Central memory CD8-positive, alpha-beta T cell (primary cell): ENCODE data around the gene SETX.
"Not testable (repeated sequence)": the region's sequence is repeated elsewhere in the genome, so short reads cannot be mapped to it uniquely, and the experiment has no call there.

Experiments
- ATAC-seq: fragments of 150-1000 bp; cut with Tn5 transposase; replicated peaks from 2 replicates; pipeline ENCODE4 v1.10.0; 2022; ENCODE audit warnings: mild to moderate bottlenecking, moderate FRiP score, moderate number of reproducible peaks; ENCODE audit not compliant: poor library complexity, severe bottlenecking; ENCODE audit errors: extremely low read depth
- DNase-seq, 2 donors: peaks; one replicate each; pipeline ENCODE4 v3.0.0; 2021; ENCODE audit warnings: low spot score in 2 of 2
- H3K27ac Mint-ChIP-seq: one replicate; pipeline ENCODE4 v1.8.0; 2022; ENCODE audit warnings: low read depth, mild to moderate bottlenecking, moderate library complexity, mixed read lengths
- H3K27me3 Mint-ChIP-seq: one replicate; pipeline ENCODE4 v1.8.0; 2022; ENCODE audit warnings: mixed read lengths
- H3K36me3 Mint-ChIP-seq: one replicate; pipeline ENCODE4 v1.8.0; 2022; ENCODE audit warnings: mild to moderate bottlenecking, moderate library complexity, mixed read lengths; ENCODE audit not compliant: insufficient read depth
- H3K4me1 Mint-ChIP-seq: one replicate; pipeline ENCODE4 v1.8.0; 2022; ENCODE audit warnings: mixed read lengths
- H3K4me3 Mint-ChIP-seq: one replicate; pipeline ENCODE4 v1.8.0; 2022; ENCODE audit warnings: mild to moderate bottlenecking, moderate library complexity, mixed read lengths
- H3K9me3 Mint-ChIP-seq: one replicate; pipeline ENCODE4 v1.8.0; 2022; ENCODE audit warnings: mixed read lengths

The SETX gene, protein sequence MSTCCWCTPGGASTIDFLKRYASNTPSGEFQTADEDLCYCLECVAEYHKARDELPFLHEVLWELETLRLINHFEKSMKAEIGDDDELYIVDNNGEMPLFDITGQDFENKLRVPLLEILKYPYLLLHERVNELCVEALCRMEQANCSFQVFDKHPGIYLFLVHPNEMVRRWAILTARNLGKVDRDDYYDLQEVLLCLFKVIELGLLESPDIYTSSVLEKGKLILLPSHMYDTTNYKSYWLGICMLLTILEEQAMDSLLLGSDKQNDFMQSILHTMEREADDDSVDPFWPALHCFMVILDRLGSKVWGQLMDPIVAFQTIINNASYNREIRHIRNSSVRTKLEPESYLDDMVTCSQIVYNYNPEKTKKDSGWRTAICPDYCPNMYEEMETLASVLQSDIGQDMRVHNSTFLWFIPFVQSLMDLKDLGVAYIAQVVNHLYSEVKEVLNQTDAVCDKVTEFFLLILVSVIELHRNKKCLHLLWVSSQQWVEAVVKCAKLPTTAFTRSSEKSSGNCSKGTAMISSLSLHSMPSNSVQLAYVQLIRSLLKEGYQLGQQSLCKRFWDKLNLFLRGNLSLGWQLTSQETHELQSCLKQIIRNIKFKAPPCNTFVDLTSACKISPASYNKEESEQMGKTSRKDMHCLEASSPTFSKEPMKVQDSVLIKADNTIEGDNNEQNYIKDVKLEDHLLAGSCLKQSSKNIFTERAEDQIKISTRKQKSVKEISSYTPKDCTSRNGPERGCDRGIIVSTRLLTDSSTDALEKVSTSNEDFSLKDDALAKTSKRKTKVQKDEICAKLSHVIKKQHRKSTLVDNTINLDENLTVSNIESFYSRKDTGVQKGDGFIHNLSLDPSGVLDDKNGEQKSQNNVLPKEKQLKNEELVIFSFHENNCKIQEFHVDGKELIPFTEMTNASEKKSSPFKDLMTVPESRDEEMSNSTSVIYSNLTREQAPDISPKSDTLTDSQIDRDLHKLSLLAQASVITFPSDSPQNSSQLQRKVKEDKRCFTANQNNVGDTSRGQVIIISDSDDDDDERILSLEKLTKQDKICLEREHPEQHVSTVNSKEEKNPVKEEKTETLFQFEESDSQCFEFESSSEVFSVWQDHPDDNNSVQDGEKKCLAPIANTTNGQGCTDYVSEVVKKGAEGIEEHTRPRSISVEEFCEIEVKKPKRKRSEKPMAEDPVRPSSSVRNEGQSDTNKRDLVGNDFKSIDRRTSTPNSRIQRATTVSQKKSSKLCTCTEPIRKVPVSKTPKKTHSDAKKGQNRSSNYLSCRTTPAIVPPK (N-terminal part only)

GRCh38 chr9:132354637-132355355 is at the start of gene SETX:
TSS of gene SETX (minus strand) at chr9:132354986. CDS start at chr9:132349428, 5,558 bp downstream.
- H3K4me1 Mint-ChIP-seq: peaks cover 37% of the 10 kb centered on the region
- peak within 1 kb of the TSS; percentile 91 for H3K4me3 Mint-ChIP-seq
- DNase-seq (peak; percentile 75 to 80), ATAC-seq (peak; percentile 81)
- H3K9me3 Mint-ChIP-seq: no peaks in the 10 kb centered on the region
- peaks cover 36% of the 10 kb centered on the region for H3K36me3 Mint-ChIP-seq
- peak within 1 kb of the TSS; percentile 96 for H3K27ac Mint-ChIP-seq
- no peaks in the 10 kb centered on the region for H3K27me3 Mint-ChIP-seq

DNA sequence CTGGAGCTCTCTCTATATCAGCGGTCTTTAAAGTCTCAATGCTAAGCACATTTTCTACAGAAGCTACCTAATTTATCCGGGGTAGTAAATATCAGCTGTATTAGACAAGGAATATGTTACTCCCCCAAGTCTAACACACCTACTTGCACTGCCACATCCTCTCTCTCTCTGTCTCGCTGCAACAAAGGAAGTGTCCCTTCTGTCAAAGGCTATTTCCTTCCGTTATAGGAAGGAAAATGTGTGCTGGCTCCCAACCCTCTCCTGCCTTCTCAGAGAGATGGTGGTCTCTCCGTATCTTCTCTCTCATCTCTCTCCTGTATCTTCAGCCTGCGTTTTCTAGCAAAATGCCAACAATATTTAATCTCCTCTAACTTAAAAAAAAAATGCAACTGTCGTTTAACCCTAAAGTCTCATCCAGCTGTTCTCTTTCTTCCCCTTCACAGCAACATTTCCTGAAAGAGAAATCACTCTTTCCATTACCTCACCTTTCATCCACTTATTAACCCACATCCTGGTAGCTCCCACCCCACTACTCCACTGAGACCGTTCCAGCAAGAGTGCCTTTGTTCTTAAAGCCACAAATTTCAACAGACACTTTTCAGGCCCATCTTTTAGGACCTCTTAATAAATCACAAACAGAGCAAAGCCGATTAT is 49.6 kb upstream of the SETX start:
- Mint-ChIP-seq H3K27ac (peak overlapping the region; percentile 89), H3K36me3 (peaks cover 45% of the 10 kb centered on the region), H3K9me3 (no peaks in the 10 kb centered on the region), H3K27me3 (no peaks in the 10 kb centered on the region), H3K4me3 (peak overlapping the region; percentile 94), H3K4me1 (peaks cover 49% of the 10 kb centered on the region)
- peak; percentile 34 for ATAC-seq
- DNase-seq: no peak

DNA sequence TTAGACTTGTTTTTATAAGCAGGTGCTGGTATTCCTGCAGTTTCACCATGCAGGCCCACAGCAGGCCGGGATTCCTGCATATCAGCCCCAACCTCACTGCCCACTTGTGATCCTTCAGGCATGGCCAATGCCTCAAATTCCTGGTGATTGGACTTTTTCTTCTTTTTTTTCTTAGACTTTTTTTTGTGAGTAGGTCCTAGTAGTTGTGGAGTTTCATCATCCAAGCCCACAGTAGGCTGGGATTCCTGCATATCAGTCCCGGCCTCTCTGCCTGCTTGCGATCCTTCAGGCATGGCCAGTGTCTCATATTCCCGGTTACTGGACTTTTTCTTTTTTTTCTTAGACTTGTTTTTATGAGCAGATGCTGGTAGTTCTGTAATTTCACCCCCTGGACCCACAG is 47.0 kb upstream of the SETX start:
- DNase-seq (no peak), ATAC-seq (no peak)
- Mint-ChIP-seq H3K36me3 (peaks cover 64% of the 10 kb centered on the region), H3K4me1 (peaks cover 45% of the 10 kb centered on the region), H3K27ac (no peak overlapping the region), H3K27me3 (no peaks in the 10 kb centered on the region), H3K4me3 (no peak overlapping the region), H3K9me3 (no peaks in the 10 kb centered on the region)

DNA sequence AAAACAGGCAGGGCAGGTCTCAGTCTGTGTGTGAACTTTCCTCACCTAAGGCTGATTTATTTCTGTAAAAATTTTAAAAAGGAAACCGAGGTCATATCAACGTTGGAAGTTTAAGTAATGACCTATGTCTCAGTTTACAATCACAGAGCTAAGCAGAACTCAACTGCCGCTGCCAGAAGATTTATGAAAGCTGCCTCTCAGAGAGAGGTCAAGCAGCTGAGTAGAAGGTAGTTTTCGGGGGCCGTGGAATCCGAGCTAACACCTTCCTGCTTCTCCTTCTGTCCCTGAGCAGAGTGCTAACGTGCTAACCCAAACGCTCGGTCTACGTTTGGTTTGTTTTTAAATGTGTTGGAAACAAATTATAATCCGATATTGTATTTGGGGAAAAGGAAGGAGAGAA is 40.8 kb upstream of the SETX start:
- Mint-ChIP-seq H3K4me3 (no peak overlapping the region), H3K27me3 (no peaks in the 10 kb centered on the region), H3K4me1 (no peaks in the 10 kb centered on the region), H3K27ac (no peak overlapping the region), H3K36me3 (peaks cover 74% of the 10 kb centered on the region), H3K9me3 (no peaks in the 10 kb centered on the region)
- DNase-seq (no peak), ATAC-seq (no peak)

DNA sequence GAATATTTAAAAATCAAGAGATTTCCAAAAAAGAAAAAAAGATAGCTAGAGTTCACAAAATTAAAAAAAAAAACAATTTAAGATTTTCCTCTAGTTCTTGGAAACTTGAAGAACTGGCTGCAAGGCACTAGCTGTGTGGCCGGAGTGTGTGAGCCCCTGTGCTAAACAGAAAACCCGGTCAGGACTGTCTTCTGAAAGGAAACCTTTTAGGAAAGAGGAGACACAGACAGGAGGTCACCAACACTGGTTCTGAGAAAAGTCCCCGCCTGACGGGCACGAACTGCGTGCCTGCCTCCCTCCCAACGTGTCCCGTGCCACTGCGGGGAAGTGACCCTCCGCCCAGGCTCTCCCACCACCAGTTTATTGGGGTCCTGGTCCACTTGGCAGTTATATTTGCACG is 36.7 kb upstream of the SETX start:
- Mint-ChIP-seq H3K4me1 (no peaks in the 10 kb centered on the region), H3K27ac (no peak overlapping the region), H3K4me3 (no peak overlapping the region), H3K9me3 (no peaks in the 10 kb centered on the region), H3K36me3 (peaks cover 78% of the 10 kb centered on the region), H3K27me3 (no peaks in the 10 kb centered on the region)
- ATAC-seq: no peak
- no peak for DNase-seq

- no peaks in the 10 kb centered on the region for H3K27me3 Mint-ChIP-seq
- no peaks in the 10 kb centered on the region for H3K4me1 Mint-ChIP-seq
- H3K9me3 Mint-ChIP-seq: no peaks in the 10 kb centered on the region
- H3K4me3 Mint-ChIP-seq: no peak overlapping the region
- H3K36me3 Mint-ChIP-seq: peaks cover 77% of the 10 kb centered on the region
- no peak overlapping the region for H3K27ac Mint-ChIP-seq
- DNase-seq: no peak
- no peak for ATAC-seq
Measured at GRCh38 chr9:132390966-132391365, 36.2 kb upstream of the SETX start.

DNA sequence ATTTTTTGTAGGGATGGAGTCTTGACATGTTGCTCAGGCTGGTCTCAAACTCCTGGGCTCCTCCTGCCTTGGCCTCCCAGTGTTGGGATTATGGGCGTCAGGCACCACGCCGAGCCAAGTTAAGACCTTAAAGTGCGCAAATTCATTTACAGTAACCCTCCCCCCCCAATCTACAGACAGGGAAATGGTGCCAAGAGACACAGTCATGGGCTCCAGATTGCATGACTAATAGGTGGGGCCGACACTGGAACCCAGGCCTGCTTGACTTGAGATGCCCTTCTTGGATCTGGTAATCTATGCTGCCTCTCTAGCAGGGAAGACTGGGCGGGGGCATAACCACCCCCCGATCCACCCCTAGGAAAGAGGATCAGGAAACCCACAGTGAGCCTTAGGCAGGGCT is 32.3 kb upstream of the SETX start:
- Mint-ChIP-seq H3K27me3 (no peaks in the 10 kb centered on the region), H3K36me3 (peaks cover 72% of the 10 kb centered on the region), H3K27ac (no peak overlapping the region), H3K4me1 (peaks cover under 1% of the 10 kb centered on the region), H3K9me3 (no peaks in the 10 kb centered on the region), H3K4me3 (no peak overlapping the region)
- DNase-seq (no peak), ATAC-seq (no peak)

GRCh38 chr9:132384376-132384775 is 29.6 kb upstream of the SETX start:
- Mint-ChIP-seq H3K4me3 (no peak overlapping the region), H3K9me3 (no peaks in the 10 kb centered on the region), H3K27ac (no peak overlapping the region), H3K36me3 (peaks cover 57% of the 10 kb centered on the region), H3K4me1 (peaks cover 7% of the 10 kb centered on the region), H3K27me3 (no peaks in the 10 kb centered on the region)
- DNase-seq (no peak), ATAC-seq (no peak)

- Mint-ChIP-seq H3K36me3 (peaks cover 50% of the 10 kb centered on the region), H3K4me3 (no peak overlapping the region)
Measured at GRCh38 chr9:132383462-132383883, 28.7 kb upstream of the SETX start.

GRCh38 chr9:132381966-132382541 is 27.3 kb upstream of the SETX start:
- Mint-ChIP-seq H3K4me1 (peaks cover 7% of the 10 kb centered on the region), H3K4me3 (no peak overlapping the region), H3K27ac (peak overlapping the region; percentile 30), H3K27me3 (no peaks in the 10 kb centered on the region), H3K36me3 (peaks cover 37% of the 10 kb centered on the region), H3K9me3 (no peaks in the 10 kb centered on the region)
- no peak for DNase-seq
- ATAC-seq: no peak

More at GRCh38 chr9:132383462-132383883, 28.7 kb upstream of the SETX start:
- no peaks in the 10 kb centered on the region for H3K27me3 Mint-ChIP-seq
- no peaks in the 10 kb centered on the region for H3K9me3 Mint-ChIP-seq
- ATAC-seq (no peak), DNase-seq (no peak)
- H3K27ac Mint-ChIP-seq: no peak overlapping the region
- peaks cover 7% of the 10 kb centered on the region for H3K4me1 Mint-ChIP-seq

- not testable (repeated sequence) for H3K4me1 Mint-ChIP-seq, H3K27ac Mint-ChIP-seq, H3K27me3 Mint-ChIP-seq, DNase-seq, ATAC-seq, H3K9me3 Mint-ChIP-seq, H3K4me3 Mint-ChIP-seq
- H3K36me3 Mint-ChIP-seq: peaks cover 28% of the 10 kb centered on the region
Measured at GRCh38 chr9:132378416-132378815, 23.6 kb upstream of the SETX start.
